WTC11 (cell line): Measurements from ENCODE around the gene FAM156A. TPM values are rescaled to one million over a fixed set of nuclear protein-coding genes. Genes with fewer than 3 reads are reported as not detected.
A peak's percentile ranks its signal among the peaks of the same experiment; 100 is the strongest.
"Not testable (repeated sequence)": the region's sequence is repeated elsewhere in the genome, so short reads cannot be mapped to it uniquely, and the experiment has no call there.

ENCODE experiments used
- ATAC-seq: fragments of 200-7000 bp; cut with Tn5 transposase; 2 replicates; pipeline ENCODE4 v1.10.0; 2021; ENCODE audit warnings: mild to moderate bottlenecking, moderate library complexity
- CTCF ChIA-PET: fragments of 300-600 bp; sonication (Branson Sonifier 250); formaldehyde crosslinking; loops from one replicate; lab custom pipeline; 2021; ENCODE audit warnings: antibody characterized with exemption; lab: Charles Lee
- POLR2A ChIA-PET: fragments of 350-600 bp; sonication (Branson Sonifier 250); formaldehyde crosslinking; loops from one replicate; lab custom pipeline; 2021; ENCODE audit warnings: antibody characterized with exemption; lab: Charles Lee
- DNase-seq: peaks from one replicate; pipeline ENCODE4 v3.0.0; 2021; ENCODE audit warnings: low spot score
- H3K27ac Mint-ChIP-seq: 2 replicates; pipeline ENCODE4 v1.8.0; 2021; ENCODE audit warnings: mixed read lengths
- H3K27me3 Mint-ChIP-seq: 2 replicates; pipeline ENCODE4 v1.8.0; 2021; ENCODE audit warnings: low read depth, mild to moderate bottlenecking, moderate library complexity, mixed read lengths
- H3K36me3 Mint-ChIP-seq: 2 replicates; pipeline ENCODE4 v1.8.0; 2021; ENCODE audit warnings: mixed read lengths
- H3K4me1 Mint-ChIP-seq: 2 replicates; pipeline ENCODE4 v1.8.0; 2022; ENCODE audit warnings: mixed read lengths
- H3K4me3 Mint-ChIP-seq: 2 replicates; pipeline ENCODE4 v1.8.0; 2021; ENCODE audit warnings: mild to moderate bottlenecking, moderate library complexity, mixed read lengths
- H3K9me3 Mint-ChIP-seq: 2 replicates; pipeline ENCODE4 v1.8.0; 2021; ENCODE audit warnings: mixed read lengths
- total RNA-seq: library from RNA; stranded (reverse); gene quantifications from 3 replicates; pipeline ENCODE4 v1.2.3, GENCODE V29; 2021

FAM156A gene
- total RNA-seq, 1 experiment from 2014 or later, result 15.3 TPM

DNA sequence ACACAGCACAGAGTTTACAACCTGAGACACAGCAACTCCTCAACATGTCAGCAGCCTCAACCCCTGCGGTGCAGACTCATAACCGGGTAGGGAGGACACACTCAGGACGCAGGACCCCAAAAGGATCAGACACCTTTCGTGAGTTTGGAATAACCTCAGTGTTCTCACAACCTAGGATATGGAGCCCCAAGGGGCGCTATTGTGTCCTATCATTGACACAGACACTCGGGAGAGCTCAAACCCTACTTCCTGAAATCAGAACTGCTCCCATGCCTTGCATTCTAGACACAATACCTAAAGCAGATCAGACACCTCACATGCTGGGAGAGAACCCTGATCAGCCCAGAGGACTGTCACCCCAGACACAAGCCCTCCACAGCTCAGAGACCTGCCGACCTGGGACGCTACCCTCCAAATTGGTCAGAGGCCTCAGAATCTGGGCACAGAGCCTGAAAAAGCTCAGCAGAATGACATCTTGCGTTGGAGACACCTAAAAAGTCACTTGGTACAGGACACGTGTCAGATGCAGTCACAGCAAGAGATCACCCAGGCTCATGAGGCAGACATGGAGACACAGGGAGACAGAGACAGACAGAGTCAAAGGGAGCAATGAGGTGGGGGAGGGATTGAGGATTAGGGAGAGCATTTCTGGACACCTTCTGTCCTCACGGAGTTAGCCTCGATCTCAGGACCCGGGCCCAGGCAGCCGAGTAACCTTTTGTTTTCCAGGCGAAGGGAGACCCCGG is 8.8 kb upstream of the FAM156A start:
- H3K4me3 Mint-ChIP-seq, CTCF ChIA-PET, H3K36me3 Mint-ChIP-seq, ATAC-seq, H3K27me3 Mint-ChIP-seq, DNase-seq, POLR2A ChIA-PET, H3K9me3 Mint-ChIP-seq, H3K27ac Mint-ChIP-seq, H3K4me1 Mint-ChIP-seq: not testable (repeated sequence)

- POLR2A ChIA-PET, H3K27me3 Mint-ChIP-seq, CTCF ChIA-PET, H3K9me3 Mint-ChIP-seq, H3K36me3 Mint-ChIP-seq, H3K27ac Mint-ChIP-seq, DNase-seq, H3K4me3 Mint-ChIP-seq, H3K4me1 Mint-ChIP-seq, ATAC-seq: not testable (repeated sequence)
Observed at GRCh38 chrX:52958961-52959360, 643 bp upstream of the FAM156A start.

DNA sequence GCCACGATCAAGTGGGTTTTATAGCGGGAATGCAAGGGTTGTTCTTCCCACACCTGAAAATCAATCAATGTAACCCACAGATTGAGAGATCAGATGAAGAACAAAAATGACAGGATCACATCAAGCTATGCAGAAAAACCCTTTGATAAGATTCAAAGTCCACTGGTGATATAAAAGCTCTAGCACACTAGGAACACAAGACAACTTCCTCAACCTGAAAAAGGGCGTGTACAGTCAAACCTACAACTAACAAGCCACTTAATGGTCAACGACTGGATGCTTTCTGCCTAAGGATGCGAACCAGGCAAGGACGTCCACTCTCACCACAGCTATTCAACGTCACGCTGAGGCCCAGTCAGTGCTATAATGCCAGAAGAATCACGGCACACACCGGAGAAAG is 8.4 kb downstream of the FAM156A start:
- CTCF ChIA-PET, ATAC-seq: not testable (repeated sequence)

GRCh38 chrX:52949325-52949724 is 9.0 kb downstream of the FAM156A start:
- H3K4me1 Mint-ChIP-seq, H3K27ac Mint-ChIP-seq, H3K36me3 Mint-ChIP-seq, CTCF ChIA-PET, POLR2A ChIA-PET, ATAC-seq, H3K4me3 Mint-ChIP-seq, H3K9me3 Mint-ChIP-seq, H3K27me3 Mint-ChIP-seq, DNase-seq: not testable (repeated sequence)

More for the DNA sequence above, 8.4 kb downstream of the FAM156A start:
- H3K27ac Mint-ChIP-seq, H3K36me3 Mint-ChIP-seq, POLR2A ChIA-PET, H3K9me3 Mint-ChIP-seq, H3K27me3 Mint-ChIP-seq, DNase-seq, H3K4me1 Mint-ChIP-seq, H3K4me3 Mint-ChIP-seq: not testable (repeated sequence)

GRCh38 chrX:52948265-52948664 is 10.1 kb downstream of the FAM156A start:
- ATAC-seq, DNase-seq, POLR2A ChIA-PET, H3K4me1 Mint-ChIP-seq, H3K27me3 Mint-ChIP-seq, H3K4me3 Mint-ChIP-seq, H3K9me3 Mint-ChIP-seq, H3K36me3 Mint-ChIP-seq, H3K27ac Mint-ChIP-seq, CTCF ChIA-PET: not testable (repeated sequence)

- CTCF ChIA-PET, DNase-seq, H3K36me3 Mint-ChIP-seq, ATAC-seq, POLR2A ChIA-PET, H3K9me3 Mint-ChIP-seq, H3K27ac Mint-ChIP-seq, H3K27me3 Mint-ChIP-seq, H3K4me3 Mint-ChIP-seq, H3K4me1 Mint-ChIP-seq: not testable (repeated sequence)
Observed at GRCh38 chrX:52947501-52947900, 10.8 kb downstream of the FAM156A start.

DNA sequence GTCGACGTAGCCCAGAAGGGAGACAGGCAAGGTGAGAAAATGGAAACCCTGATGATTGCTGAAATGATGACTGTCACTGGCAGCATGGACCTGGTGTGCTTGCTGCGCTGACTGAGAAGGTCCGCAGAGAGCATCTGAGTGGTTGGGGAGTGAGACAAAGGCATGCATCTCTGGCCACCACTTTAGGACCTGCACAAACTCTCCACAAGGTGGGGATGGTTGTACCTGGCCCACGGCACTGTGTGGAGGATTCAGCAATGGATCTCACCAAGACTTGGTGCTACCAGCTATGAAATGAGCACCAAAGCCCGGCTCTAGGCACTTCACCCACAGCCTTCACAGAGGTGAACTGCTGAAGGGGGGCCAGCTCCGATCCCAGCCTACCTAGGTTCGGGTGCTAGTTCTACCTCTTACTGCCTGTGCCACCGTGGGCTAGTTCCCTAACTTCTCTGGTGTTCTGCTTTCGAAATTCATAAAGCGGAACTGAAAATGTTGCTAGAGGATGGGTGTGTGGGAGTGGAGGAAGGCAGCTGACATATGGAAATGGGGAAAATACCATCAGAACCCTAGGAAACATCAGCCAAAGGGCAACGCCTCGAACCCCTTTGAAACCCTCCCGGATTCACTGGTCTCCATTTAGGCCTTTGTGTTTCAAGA is 12.4 kb downstream of the FAM156A start:
- H3K4me3 Mint-ChIP-seq, DNase-seq, POLR2A ChIA-PET, H3K36me3 Mint-ChIP-seq, H3K27ac Mint-ChIP-seq, H3K27me3 Mint-ChIP-seq, ATAC-seq, H3K4me1 Mint-ChIP-seq, CTCF ChIA-PET, H3K9me3 Mint-ChIP-seq: not testable (repeated sequence)

DNA sequence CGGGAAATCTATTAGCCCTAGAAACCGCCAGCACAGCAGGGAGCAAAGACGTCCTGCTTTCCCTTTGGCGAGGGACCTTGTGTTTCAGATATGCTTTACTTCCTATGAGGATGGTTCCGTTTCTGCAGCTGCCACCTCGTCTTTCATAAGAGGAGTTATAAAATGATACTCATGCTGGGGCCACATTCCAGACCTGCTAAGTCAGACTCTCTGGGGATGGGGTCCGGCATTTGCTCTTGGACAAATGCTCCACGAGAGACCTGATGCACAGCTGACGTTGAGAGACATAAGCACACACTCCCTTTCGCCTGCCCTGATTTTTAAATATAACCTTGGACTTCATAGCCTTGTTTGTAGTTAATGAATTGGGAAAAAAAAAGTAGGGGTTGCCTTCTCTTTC is 16.6 kb downstream of the FAM156A start:
- CTCF ChIA-PET, H3K4me1 Mint-ChIP-seq, H3K9me3 Mint-ChIP-seq, POLR2A ChIA-PET, H3K27ac Mint-ChIP-seq, H3K4me3 Mint-ChIP-seq, H3K27me3 Mint-ChIP-seq, ATAC-seq, H3K36me3 Mint-ChIP-seq, DNase-seq: not testable (repeated sequence)

DNA sequence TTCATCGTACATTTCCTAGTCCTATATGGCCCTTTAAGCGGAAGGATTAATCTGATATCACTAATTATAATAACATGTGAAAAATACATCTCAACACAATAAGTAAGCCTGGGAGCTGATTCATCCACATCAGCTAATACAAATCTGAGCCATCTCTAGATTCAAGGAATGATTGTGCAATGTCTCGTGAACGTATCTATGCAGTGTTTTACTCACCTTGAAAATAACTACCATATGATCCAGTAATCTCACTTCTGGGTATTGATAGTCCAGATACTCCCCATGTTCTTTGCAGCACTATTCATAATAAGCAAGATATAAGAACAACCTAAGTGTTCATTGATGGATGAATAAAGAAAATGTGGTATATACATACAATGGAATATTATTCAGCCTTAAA is 17.6 kb downstream of the FAM156A start:
- CTCF ChIA-PET, H3K4me3 Mint-ChIP-seq, H3K27ac Mint-ChIP-seq, H3K4me1 Mint-ChIP-seq, H3K27me3 Mint-ChIP-seq, POLR2A ChIA-PET, DNase-seq, H3K9me3 Mint-ChIP-seq, ATAC-seq, H3K36me3 Mint-ChIP-seq: not testable (repeated sequence)

DNA sequence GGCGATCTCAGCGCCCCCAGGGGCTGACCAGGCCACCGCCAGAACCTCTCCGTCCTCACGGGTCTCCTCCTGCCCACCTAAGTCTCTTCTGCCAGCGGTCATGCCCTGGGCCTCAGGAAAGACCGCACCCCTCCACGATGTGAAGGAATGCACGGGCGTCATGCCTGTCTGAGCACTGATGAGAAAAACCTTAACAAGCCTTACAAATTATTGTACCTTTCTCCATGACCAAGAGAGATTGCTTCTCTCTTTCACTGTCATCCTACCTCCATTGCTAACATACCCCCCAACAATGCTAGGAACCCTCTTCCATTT is 22.9 kb downstream of the FAM156A start:
- DNase-seq, H3K4me1 Mint-ChIP-seq, H3K9me3 Mint-ChIP-seq, H3K27me3 Mint-ChIP-seq, H3K36me3 Mint-ChIP-seq: not testable (repeated sequence)
- ChIA-PET POLR2A (interaction anchor here (1.1 kb wide), 1 partner anchor 153 kb away, joined by 3 read pairs; no protein-coding TSS in a partner anchor), CTCF (interaction anchor here (0.5 to 1.0 kb wide), 4 partner anchors 12 to 304 kb away, joined by 3 to 5 read pairs (median 4); no protein-coding TSS in a partner anchor)
- ATAC-seq, result peak; percentile 10
- Mint-ChIP-seq H3K4me3 (peak overlapping the region; percentile 96), H3K27ac (peak overlapping the region; percentile 99)
